ENCODE results near the gene NIPAL1. TPM values are rescaled to one million over a fixed set of nuclear protein-coding genes. Genes with fewer than 3 reads are reported as not detected.
"Not testable (repeated sequence)": the region's sequence is repeated elsewhere in the genome, so short reads cannot be mapped to it uniquely, and the experiment has no call there.

Gene NIPAL1
- total RNA-seq, 1 donor from 2014 or later: 8.1 TPM

DNA sequence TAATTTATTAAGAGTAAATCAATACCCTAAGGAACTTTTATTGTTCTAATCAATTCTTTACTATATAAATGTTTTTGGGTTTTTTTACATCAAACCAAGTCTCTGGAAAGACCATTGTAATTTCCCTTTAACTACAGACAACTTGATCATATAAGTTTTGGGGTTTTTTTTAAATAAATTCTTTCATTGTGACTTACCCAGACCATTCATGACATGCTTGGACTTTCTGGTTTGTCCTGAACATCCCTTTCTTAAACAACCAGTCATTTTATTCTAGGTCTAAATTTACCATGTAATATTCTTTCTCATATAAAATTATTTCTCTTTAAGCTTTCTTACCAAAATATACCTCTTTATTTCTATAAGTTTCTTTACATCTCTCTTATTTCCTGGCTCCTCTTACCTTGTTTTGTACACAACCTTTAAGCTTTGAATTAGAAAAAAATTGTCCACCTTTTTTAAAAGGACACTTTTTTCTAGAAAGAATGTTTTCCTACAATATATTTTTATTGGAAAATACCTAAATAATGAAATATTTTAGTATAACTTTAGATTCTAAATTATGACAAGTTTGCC, 8.5 kb upstream of the NIPAL1 start:
- Histone ChIP-seq H3K4me3 (no peak overlapping the region), H3K9me3 (no peaks in the 10 kb centered on the region), H3K27me3 (no peaks in the 10 kb centered on the region), H3K4me1 (no peaks in the 10 kb centered on the region), H3K27ac (no peak overlapping the region), H3K36me3 (peaks cover 0 to 3% of the 10 kb centered on the region in 2 donors)
- DNase-seq (ENCODE audit: extremely low spot score in 2 of 2): no peak
- intact Hi-C loops (cut with DNase I): no loop called here
- TF ChIP-seq POLR2AphosphoS5 (IDR thresholded peaks at IDR 0.05; ENCODE audit: insufficient read depth in 1 of 2, low read depth in 1 of 2): no peak
- TF ChIP-seq, protein P1, sequence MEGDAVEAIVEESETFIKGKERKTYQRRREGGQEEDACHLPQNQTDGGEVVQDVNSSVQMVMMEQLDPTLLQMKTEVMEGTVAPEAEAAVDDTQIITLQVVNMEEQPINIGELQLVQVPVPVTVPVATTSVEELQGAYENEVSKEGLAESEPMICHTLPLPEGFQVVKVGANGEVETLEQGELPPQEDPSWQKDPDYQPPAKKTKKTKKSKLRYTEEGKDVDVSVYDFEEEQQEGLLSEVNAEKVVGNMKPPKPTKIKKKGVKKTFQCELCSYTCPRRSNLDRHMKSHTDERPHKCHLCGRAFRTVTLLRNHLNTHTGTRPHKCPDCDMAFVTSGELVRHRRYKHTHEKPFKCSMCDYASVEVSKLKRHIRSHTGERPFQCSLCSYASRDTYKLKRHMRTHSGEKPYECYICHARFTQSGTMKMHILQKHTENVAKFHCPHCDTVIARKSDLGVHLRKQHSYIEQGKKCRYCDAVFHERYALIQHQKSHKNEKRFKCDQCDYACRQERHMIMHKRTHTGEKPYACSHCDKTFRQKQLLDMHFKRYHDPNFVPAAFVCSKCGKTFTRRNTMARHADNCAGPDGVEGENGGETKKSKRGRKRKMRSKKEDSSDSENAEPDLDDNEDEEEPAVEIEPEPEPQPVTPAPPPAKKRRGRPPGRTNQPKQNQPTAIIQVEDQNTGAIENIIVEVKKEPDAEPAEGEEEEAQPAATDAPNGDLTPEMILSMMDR (IDR thresholded peaks at IDR 0.05): no peak
- TF ChIP-seq POLR2A (IDR thresholded peaks at IDR 0.05): no peak

DNA sequence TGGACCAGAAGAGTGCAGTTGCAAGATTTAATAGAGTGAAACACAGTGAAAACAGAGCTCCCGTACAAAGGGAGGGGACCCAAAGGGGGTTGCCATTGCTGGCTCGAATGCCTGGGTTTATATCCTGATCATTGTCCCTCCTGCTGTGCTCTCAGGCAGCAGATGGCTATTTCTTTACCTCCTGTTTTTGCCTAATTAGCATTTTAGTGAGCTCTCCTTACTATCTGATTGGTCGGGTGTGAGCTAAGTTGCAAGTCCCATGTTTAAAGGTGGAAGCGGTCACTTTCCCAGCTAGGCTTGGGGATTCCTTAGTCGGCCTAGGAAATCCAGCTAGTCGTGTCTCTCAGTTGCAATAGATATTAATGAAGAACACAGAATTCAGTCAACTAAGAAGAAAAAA, 5.7 kb upstream of the NIPAL1 start:
- H3K36me3 ChIP-seq; H3K27me3 ChIP-seq; DNase-seq (ENCODE audit: extremely low spot score in 2 of 2); H3K9me3 ChIP-seq; intact Hi-C loops (cut with DNase I); H3K27ac ChIP-seq; H3K4me3 ChIP-seq; H3K4me1 ChIP-seq: not testable (repeated sequence)

DNA sequence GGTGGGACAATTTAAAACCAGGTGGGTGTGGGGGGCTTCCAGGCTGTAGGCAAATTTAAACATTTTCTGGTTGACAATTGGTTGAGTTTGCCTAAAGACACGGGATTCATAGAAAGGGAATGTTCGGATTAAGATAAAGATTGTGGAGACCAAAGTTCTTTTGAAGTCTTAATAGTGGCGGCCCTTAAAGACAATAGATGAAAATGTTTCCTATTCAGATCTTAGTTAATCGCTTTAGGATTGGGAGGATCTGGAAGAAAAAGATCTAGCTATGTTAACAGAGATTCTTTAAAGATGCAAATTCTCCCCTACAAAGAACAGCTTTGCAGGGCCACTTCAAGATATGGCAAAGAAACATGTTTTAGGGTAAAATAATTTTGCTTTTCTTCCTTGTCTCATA, 4.8 kb upstream of the NIPAL1 start:
- TF ChIP-seq, protein P1 (IDR thresholded peaks at IDR 0.05): no peak
- TF ChIP-seq POLR2A (IDR thresholded peaks at IDR 0.05): no peak
- TF ChIP-seq POLR2AphosphoS5 (IDR thresholded peaks at IDR 0.05; ENCODE audit: insufficient read depth in 1 of 2, low read depth in 1 of 2): no peak
- Histone ChIP-seq H3K4me1 (peaks cover 8% of the 10 kb centered on the region), H3K27ac (no peak overlapping the region), H3K36me3 (peaks cover 0 to 3% of the 10 kb centered on the region in 2 donors), H3K27me3 (no peaks in the 10 kb centered on the region), H3K9me3 (no peaks in the 10 kb centered on the region), H3K4me3 (no peak overlapping the region)
- intact Hi-C loops (cut with DNase I): no loop called here
- no peak for DNase-seq (ENCODE audit: extremely low spot score in 2 of 2)

DNA sequence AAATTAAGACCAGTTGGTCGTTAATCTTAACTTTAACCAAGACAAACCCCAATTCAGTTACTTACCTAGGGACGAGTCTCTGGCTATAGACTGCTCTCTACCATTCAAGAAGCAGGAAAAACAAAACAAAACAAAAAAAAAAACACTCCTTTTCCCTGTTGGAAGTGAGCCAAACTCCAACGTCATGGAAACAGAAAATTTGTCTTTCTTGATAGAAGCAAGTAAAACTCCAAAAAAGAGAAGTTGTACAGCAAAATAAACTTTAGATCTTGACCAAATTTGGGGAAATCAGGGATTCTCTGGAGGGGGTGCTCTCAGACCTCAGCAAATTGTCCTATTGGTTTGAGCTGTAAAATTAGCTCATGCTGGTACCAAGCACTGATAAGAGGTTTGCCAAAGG, 3.7 kb upstream of the NIPAL1 start:
- H3K4me3 ChIP-seq: no peak overlapping the region
- no peaks in the 10 kb centered on the region for H3K36me3 ChIP-seq
- H3K9me3 ChIP-seq: no peaks in the 10 kb centered on the region
- H3K4me1 ChIP-seq: peaks cover 19% of the 10 kb centered on the region
- intact Hi-C loops (cut with DNase I): no loop called here
- no peaks in the 10 kb centered on the region for H3K27me3 ChIP-seq
- TF ChIP-seq POLR2AphosphoS5 (IDR thresholded peaks at IDR 0.05; ENCODE audit: insufficient read depth in 1 of 2, low read depth in 1 of 2) (no peak), POLR2A (IDR thresholded peaks at IDR 0.05) (no peak)
- TF ChIP-seq, protein P1 (IDR thresholded peaks at IDR 0.05): no peak
- H3K27ac ChIP-seq: no peak overlapping the region
- DNase-seq (ENCODE audit: extremely low spot score in 2 of 2): no peak

DNA sequence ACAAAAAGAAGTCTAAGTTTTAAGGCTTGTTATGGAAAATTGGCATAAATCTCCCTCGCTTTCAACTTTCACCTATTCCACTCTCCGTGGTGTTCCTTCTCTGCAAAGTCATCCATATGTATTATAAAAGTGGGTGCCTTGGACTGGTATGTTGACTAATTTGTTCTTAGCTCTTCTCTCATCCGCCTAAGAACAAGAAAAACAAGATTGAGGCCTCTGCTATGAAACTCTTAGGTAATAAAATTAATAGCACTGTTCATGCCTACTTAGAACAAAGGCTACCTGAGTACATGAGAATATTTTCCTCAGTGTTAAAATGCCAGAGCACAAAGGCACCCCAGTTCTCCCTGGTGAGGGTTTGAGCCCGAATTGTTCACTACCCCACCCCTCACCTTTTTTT, 1.4 kb upstream of the NIPAL1 start:
- TF ChIP-seq POLR2A (IDR thresholded peaks at IDR 0.05) (no peak), POLR2AphosphoS5 (IDR thresholded peaks at IDR 0.05; ENCODE audit: insufficient read depth in 1 of 2, low read depth in 1 of 2) (peak in 1 of 2 donors; percentile 48)
- TF ChIP-seq, protein P1 (IDR thresholded peaks at IDR 0.05): no peak
- no peaks in the 10 kb centered on the region for H3K36me3 ChIP-seq
- H3K27me3 ChIP-seq: no peaks in the 10 kb centered on the region
- no peak overlapping the region for H3K27ac ChIP-seq
- DNase-seq (ENCODE audit: extremely low spot score in 2 of 2): no peak
- peaks cover 19% of the 10 kb centered on the region for H3K4me1 ChIP-seq
- peak overlapping the region in 1 of 2 donors; percentile 59 for H3K4me3 ChIP-seq
- intact Hi-C loops (cut with DNase I): no loop called here
- no peaks in the 10 kb centered on the region for H3K9me3 ChIP-seq
